GM23248 (cell line): ENCODE measurements around the gene STK17A. TPM values are rescaled to one million over a fixed set of nuclear protein-coding genes. Genes with fewer than 3 reads are reported as not detected.

ENCODE experiments used
- DNase-seq: peaks from one replicate; pipeline ENCODE4 v3.0.0-alpha.2; 2015
- H2AFZ ChIP-seq: fragments of 200-600 bp; sonication (generic); 2 replicates; pipeline ENCODE4 v1.6.1; 2016; ENCODE audit warnings: antibody characterized with exemption
- H3F3A ChIP-seq: fragments of 200-600 bp; sonication (generic); 2 replicates; pipeline ENCODE4 v1.6.1; 2016; ENCODE audit warnings: mild to moderate bottlenecking, antibody characterized with exemption, mixed run types; ENCODE audit not compliant: insufficient read depth
- H3K27ac ChIP-seq: fragments of 200-600 bp; sonication (generic); 2 replicates; pipeline ENCODE4 v1.5.1; 2016; ENCODE audit warnings: mild to moderate bottlenecking
- H3K27me3 ChIP-seq: fragments of 200-600 bp; sonication (generic); replicated peaks from 2 replicates; pipeline ENCODE4 v1.6.1; 2016; ENCODE audit warnings: mild to moderate bottlenecking; ENCODE audit not compliant: insufficient read depth
- H3K36me3 ChIP-seq: fragments of 200-600 bp; sonication (generic); 2 replicates; pipeline ENCODE4 v1.6.1; 2016; ENCODE audit warnings: low read depth, mild to moderate bottlenecking
- H3K4me1 ChIP-seq: fragments of 200-600 bp; sonication (generic); 2 replicates; pipeline ENCODE4 v1.6.1; 2016; ENCODE audit warnings: mild to moderate bottlenecking; ENCODE audit not compliant: insufficient read depth
- H3K4me2 ChIP-seq: fragments of 200-600 bp; sonication (generic); one replicate; pipeline ENCODE4 v1.6.1; 2016; ENCODE audit warnings: mild to moderate bottlenecking; ENCODE audit not compliant: unreplicated experiment
- H3K4me3 ChIP-seq: fragments of 200-600 bp; sonication (generic); 2 replicates; pipeline ENCODE4 v1.5.1; 2016; ENCODE audit warnings: mild to moderate bottlenecking
- H3K79me2 ChIP-seq: fragments of 200-600 bp; sonication (generic); 2 replicates; pipeline ENCODE4 v1.6.1; 2016; ENCODE audit warnings: mild to moderate bottlenecking; ENCODE audit not compliant: insufficient read depth
- H3K9ac ChIP-seq: fragments of 200-600 bp; sonication (generic); 2 replicates; pipeline ENCODE4 v1.6.1; 2016; ENCODE audit warnings: mild to moderate bottlenecking
- H3K9me2 ChIP-seq: fragments of 200-600 bp; sonication (generic); 2 replicates; pipeline ENCODE4 v1.6.1; 2016; ENCODE audit warnings: mixed run types, mild to moderate bottlenecking, moderate library complexity; ENCODE audit not compliant: insufficient read depth
- H3K9me3 ChIP-seq: fragments of 200-600 bp; sonication (generic); one replicate; pipeline ENCODE4 v1.6.1; 2017; ENCODE audit warnings: low read depth
- H4K20me1 ChIP-seq: fragments of 200-600 bp; sonication (generic); 2 replicates; pipeline ENCODE4 v1.6.0; 2016; ENCODE audit not compliant: insufficient read depth
- EZH2 ChIP-seq: fragments of 200-600 bp; sonication (generic); IDR thresholded peaks from 2 replicates; pipeline ENCODE4 v1.6.1; 2018; ENCODE audit warnings: antibody characterized with exemption, mild to moderate bottlenecking; ENCODE audit not compliant: insufficient read depth, poor library complexity, severe bottlenecking
- EZH2phosphoT487 ChIP-seq: fragments of 200-600 bp; sonication (generic); IDR thresholded peaks from 2 replicates; pipeline ENCODE4 v1.6.1; 2018; ENCODE audit warnings: antibody characterized with exemption, moderate library complexity, mild to moderate bottlenecking, low read depth; ENCODE audit not compliant: insufficient read depth
- WGBS, 2 experiments: methylation state at CpG; one replicate each; pipeline ENCODE4 v1.1.6; 2015 to 2017; ENCODE audit warnings: low lambda C conversion rate in 2 of 2, low coverage in 1 of 2; ENCODE audit errors: missing lambda C conversion rate in 2 of 2; 5-methylcytosine and 5-hydroxymethylcytosine counted together
- in situ Hi-C: fragments of 300-500 bp; cut with MboI; formaldehyde crosslinking; loops from 2 replicates; pipeline ENCODE4 v1.15.0; 2020
- polyA plus RNA-seq: library from polyadenylated mRNA; unstranded; fragments of >200 nt; fragmentation: Nextera tagmentation; extraction: Ambion mirVana; gene quantifications from 2 replicates; pipeline ENCODE4 v1.2.1, GENCODE V29; 2016
- total RNA-seq: library from RNA; depleted of rRNA; stranded (reverse); fragments of >200 nt; shearing (Covaris generic); gene quantifications from 2 replicates; pipeline ENCODE4 v1.2.3, GENCODE V29; 2014

STK17A gene
- total and polyA plus RNA-seq, 2 experiments from 2014 or later: 102 to 132 TPM

DNA sequence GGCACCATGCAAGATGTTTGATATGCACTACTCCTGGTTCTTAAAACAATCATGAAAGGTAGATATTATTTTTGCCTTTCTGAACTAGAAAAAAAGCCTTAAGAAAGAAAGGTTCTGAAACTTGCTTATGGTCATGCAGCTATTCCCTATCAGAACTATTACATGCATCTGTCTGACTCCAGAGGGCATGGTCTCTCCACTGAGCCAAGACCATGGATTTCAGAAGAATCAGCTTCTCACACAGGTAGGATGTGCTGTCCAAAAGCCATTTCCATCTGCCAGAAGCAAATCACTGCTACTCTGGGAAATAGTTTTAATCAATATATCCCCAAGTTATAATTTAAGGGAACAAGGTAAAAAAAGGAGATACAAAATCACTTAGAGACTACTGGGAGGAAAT, 69.5 kb downstream of the STK17A start:
- H3K9me2 ChIP-seq: no peaks in the 10 kb centered on the region
- no peak overlapping the region for H3K4me2 ChIP-seq
- peaks cover 41% of the 10 kb centered on the region for H3F3A ChIP-seq
- H4K20me1 ChIP-seq: no peaks in the 10 kb centered on the region
- H2AFZ ChIP-seq: no peak overlapping the region
- H3K27me3 ChIP-seq: no peaks in the 10 kb centered on the region
- in situ Hi-C loops: no loop called here
- TF ChIP-seq EZH2 (no peak), EZH2phosphoT487 (no peak)
- no peak overlapping the region for H3K27ac ChIP-seq
- no peak for DNase-seq
- no peaks in the 10 kb centered on the region for H3K9me3 ChIP-seq
- peaks cover 62% of the 10 kb centered on the region for H3K79me2 ChIP-seq
- no peak overlapping the region for H3K9ac ChIP-seq
- no peaks in the 10 kb centered on the region for H3K36me3 ChIP-seq
- no peak overlapping the region for H3K4me3 ChIP-seq
- H3K4me1 ChIP-seq: peaks cover 37% of the 10 kb centered on the region

- no peak for TF ChIP-seq EZH2phosphoT487
- no peak for TF ChIP-seq EZH2
- H3K4me2 ChIP-seq: no peak overlapping the region
- peaks cover 66% of the 10 kb centered on the region for H3K79me2 ChIP-seq
- H3K4me1 ChIP-seq: peaks cover 35% of the 10 kb centered on the region
- in situ Hi-C loops: no loop called here
- no peak overlapping the region for H3K9ac ChIP-seq
- no peaks in the 10 kb centered on the region for H3K9me3 ChIP-seq
- H4K20me1 ChIP-seq: no peaks in the 10 kb centered on the region
- WGBS, 2 experiments: 95 to 99% methylated on average over 4 of the region's 4 CpGs
- H3K9me2 ChIP-seq: no peaks in the 10 kb centered on the region
- H3K36me3 ChIP-seq: no peaks in the 10 kb centered on the region
- peaks cover 43% of the 10 kb centered on the region for H3F3A ChIP-seq
- no peak overlapping the region for H3K4me3 ChIP-seq
- H3K27ac ChIP-seq: no peak overlapping the region
- H3K27me3 ChIP-seq: no peaks in the 10 kb centered on the region
- no peak for DNase-seq
- no peak overlapping the region for H2AFZ ChIP-seq
Observed at GRCh38 chr7:43653466-43653865, 70.6 kb downstream of the STK17A start.

DNA sequence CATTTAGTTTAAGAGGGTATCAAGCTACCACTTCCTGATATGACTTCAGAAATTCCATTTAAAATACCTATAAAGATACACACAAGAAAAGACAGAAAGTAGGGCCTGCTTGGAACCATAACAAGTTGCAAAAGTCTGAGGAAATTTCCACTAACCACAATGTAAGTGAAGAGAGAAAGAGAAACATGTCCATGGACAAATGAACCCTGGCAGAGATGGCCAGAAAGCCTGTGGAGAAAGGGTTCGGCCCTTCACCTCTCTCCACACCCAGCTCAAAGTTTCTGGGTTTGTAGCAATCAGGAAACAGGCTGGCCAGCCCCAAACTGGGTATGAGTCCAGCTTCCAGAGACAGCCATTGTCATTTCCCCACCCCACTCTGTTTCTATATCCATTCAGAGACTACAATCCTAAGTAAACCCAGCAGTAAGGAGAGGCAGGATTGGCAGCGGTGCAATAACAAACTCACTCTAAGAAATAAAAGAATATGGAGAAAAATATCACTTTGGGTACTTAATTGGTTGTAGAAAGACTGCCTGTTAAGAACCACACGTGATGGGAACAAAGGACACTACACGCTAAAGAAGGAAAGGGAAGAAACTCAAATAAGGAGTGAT, 71.1 kb downstream of the STK17A start:
- DNase-seq: no peak
- Histone ChIP-seq H3K9ac (no peak overlapping the region), H3K36me3 (no peaks in the 10 kb centered on the region), H2AFZ (no peak overlapping the region), H3K4me1 (peaks cover 35% of the 10 kb centered on the region), H3K4me2 (no peak overlapping the region), H3K79me2 (peaks cover 66% of the 10 kb centered on the region), H3K27ac (no peak overlapping the region), H3K27me3 (no peaks in the 10 kb centered on the region), H3K4me3 (no peak overlapping the region), H4K20me1 (no peaks in the 10 kb centered on the region), H3K9me3 (no peaks in the 10 kb centered on the region), H3K9me2 (no peaks in the 10 kb centered on the region), H3F3A (peaks cover 43% of the 10 kb centered on the region)
- WGBS, 2 experiments: 96 to 99% methylated on average over 4 of the region's 4 CpGs
- in situ Hi-C loops: no loop called here
- no peak for TF ChIP-seq EZH2phosphoT487

DNA sequence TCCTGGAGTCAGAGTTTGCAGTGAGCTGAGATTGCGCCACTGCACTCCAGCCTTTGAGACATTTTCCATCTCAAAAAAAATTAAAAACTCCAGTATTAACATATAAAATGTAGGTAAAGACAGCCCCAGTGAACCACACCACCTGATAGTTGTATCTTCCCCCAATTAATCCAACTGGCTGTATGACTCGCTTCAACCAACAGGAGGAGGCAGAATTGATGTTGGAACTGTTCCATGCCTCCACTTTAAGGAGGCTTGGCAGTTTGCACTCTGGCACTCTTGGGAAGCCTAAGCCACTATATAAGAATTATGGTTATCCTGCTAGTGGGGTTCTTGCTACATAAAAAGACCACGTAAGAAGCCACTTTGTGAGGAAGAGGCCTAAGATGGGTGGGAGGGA, 72.7 kb downstream of the STK17A start:
- 94 to 97% methylated on average over 3 of the region's 3 CpGs for WGBS, 2 experiments
- no peak overlapping the region for H3K9ac ChIP-seq

GRCh38 chr7:43656997-43657396, 74.1 kb downstream of the STK17A start:
- Histone ChIP-seq H2AFZ (no peak overlapping the region), H3K4me2 (no peak overlapping the region), H3K9ac (no peak overlapping the region), H3F3A (peaks cover 34% of the 10 kb centered on the region), H3K9me2 (no peaks in the 10 kb centered on the region), H3K27ac (peak overlapping the region; percentile 30; the same call in 1 of the 2 replicates), H3K4me1 (peaks cover 24% of the 10 kb centered on the region), H3K4me3 (no peak overlapping the region), H3K9me3 (no peaks in the 10 kb centered on the region), H3K27me3 (no peaks in the 10 kb centered on the region), H3K79me2 (peaks cover 77% of the 10 kb centered on the region), H3K36me3 (no peaks in the 10 kb centered on the region), H4K20me1 (no peaks in the 10 kb centered on the region)
- WGBS, 2 experiments: 94 to 100% methylated on average over 2 of the region's 2 CpGs
- TF ChIP-seq EZH2 (no peak), EZH2phosphoT487 (no peak)
- in situ Hi-C loops: no loop called here
- DNase-seq: no peak

More for the DNA sequence above, 72.7 kb downstream of the STK17A start:
- no peak for TF ChIP-seq EZH2
- TF ChIP-seq EZH2phosphoT487: no peak
- peaks cover 42% of the 10 kb centered on the region for H3F3A ChIP-seq
- no peaks in the 10 kb centered on the region for H3K9me2 ChIP-seq
- no peak overlapping the region for H3K27ac ChIP-seq
- H3K4me2 ChIP-seq: no peak overlapping the region
- H3K36me3 ChIP-seq: no peaks in the 10 kb centered on the region
- no peaks in the 10 kb centered on the region for H4K20me1 ChIP-seq
- H3K79me2 ChIP-seq: peaks cover 73% of the 10 kb centered on the region
- no peak overlapping the region for H3K4me3 ChIP-seq
- in situ Hi-C loops: no loop called here
- H3K27me3 ChIP-seq: no peaks in the 10 kb centered on the region
- H3K9me3 ChIP-seq: no peaks in the 10 kb centered on the region
- DNase-seq: no peak
- no peak overlapping the region for H2AFZ ChIP-seq
- H3K4me1 ChIP-seq: peaks cover 33% of the 10 kb centered on the region
